Tibial nerve (tissue), 3 donors: ENCODE measurements around the gene EVA1B.

Experiments used
- CTCF ChIP-seq, 5 experiments: fragments of 200-600 bp in 3 of 5; fragments of 450-650 bp in 2 of 5; sonication (generic) in 3 of 5; IDR thresholded peaks; one replicate each; pipeline ENCODE4 v1.5.1; 2016 to 2019; ENCODE audit warnings: antibody characterized with exemption in 5 of 5, mild to moderate bottlenecking in 3 of 5, moderate library complexity in 2 of 5
- POLR2A ChIP-seq, 2 donors: fragments of 450-650 bp; IDR thresholded peaks; one replicate each; pipeline ENCODE4 v1.6.1; 2017; ENCODE audit warnings: antibody characterized with exemption in 2 of 2, mild to moderate bottlenecking in 2 of 2, moderate library complexity in 2 of 2

- TF ChIP-seq CTCF (IDR thresholded peaks at IDR 0.05) (no peak), POLR2A (IDR thresholded peaks at IDR 0.05) (no peak)
Observed at GRCh38 chr1:36298640-36299039, 24.8 kb downstream of the EVA1B start.
